CD8-positive, alpha-beta memory T cell (primary cell): ENCODE results near the gene TMEM61. TPM values are rescaled to one million over a fixed set of nuclear protein-coding genes. Genes with fewer than 3 reads are reported as not detected.

Source experiments
- CTCF ChIA-PET: fragments of 350-600 bp; sonication (Branson Sonifier 250); formaldehyde crosslinking; loops from one replicate; lab custom pipeline; 2021; ENCODE audit warnings: antibody characterized with exemption; lab: Charles Lee
- POLR2A ChIA-PET: fragments of 350-600 bp; sonication (Branson Sonifier 250); formaldehyde crosslinking; loops from one replicate; lab custom pipeline; 2021; ENCODE audit warnings: antibody characterized with exemption; lab: Charles Lee
- DNase-seq, 5 donors: peaks; one replicate each; pipeline versions ENCODE4 v3.0.0 to v3.0.0-alpha.2; 2020 to 2022; ENCODE audit warnings: mixed read lengths in 1 of 5
- H3K27ac ChIP-seq: one replicate; pipeline ENCODE4 v1.7.0; 2013; ENCODE audit warnings: low read depth, mild to moderate bottlenecking, low read length, moderate library complexity
- H3K27me3 ChIP-seq: 2 replicates; pipeline ENCODE4 v1.7.0; 2013; ENCODE audit warnings: low read length, mild to moderate bottlenecking; ENCODE audit not compliant: insufficient read depth, poor library complexity, severe bottlenecking
- H3K36me3 ChIP-seq: 2 replicates; pipeline ENCODE4 v1.7.0; 2013; ENCODE audit warnings: mild to moderate bottlenecking, low read length, moderate library complexity; ENCODE audit not compliant: insufficient read depth
- H3K4me1 ChIP-seq: 2 replicates; pipeline ENCODE4 v1.7.0; 2013; ENCODE audit warnings: mild to moderate bottlenecking, low read length, moderate library complexity; ENCODE audit not compliant: insufficient read depth
- H3K4me3 ChIP-seq: 2 replicates; pipeline ENCODE4 v1.7.0; 2013; ENCODE audit warnings: mild to moderate bottlenecking, low read length
- H3K9me3 ChIP-seq: 2 replicates; pipeline ENCODE4 v1.7.0; 2013; ENCODE audit warnings: mild to moderate bottlenecking, low read length
- H3K27ac Mint-ChIP-seq, 8 donors: one replicate each; pipeline ENCODE4 v1.8.0; 2020 to 2021; ENCODE audit warnings: mixed read lengths in 8 of 8, mild to moderate bottlenecking in 6 of 8, inconsistent platforms in 3 of 8, moderate library complexity in 3 of 8
- H3K27me3 Mint-ChIP-seq, 2 donors: one replicate each; pipeline ENCODE4 v1.8.0; 2020 to 2021; ENCODE audit warnings: mixed read lengths in 2 of 2, mild to moderate bottlenecking in 1 of 2, moderate library complexity in 1 of 2
- H3K36me3 Mint-ChIP-seq, 3 donors: one replicate each; pipeline ENCODE4 v1.8.0; 2020 to 2021; ENCODE audit warnings: mixed read lengths in 3 of 3, inconsistent platforms in 1 of 3, mild to moderate bottlenecking in 1 of 3
- H3K4me1 Mint-ChIP-seq, 3 donors: one replicate each; pipeline ENCODE4 v1.8.0; 2020 to 2021; ENCODE audit warnings: mixed read lengths in 3 of 3, inconsistent platforms in 1 of 3, mild to moderate bottlenecking in 1 of 3
- H3K4me3 Mint-ChIP-seq, 7 donors: one replicate each; pipeline ENCODE4 v1.8.0; 2020 to 2021; ENCODE audit warnings: mixed read lengths in 7 of 7, mild to moderate bottlenecking in 6 of 7, moderate library complexity in 4 of 7, inconsistent platforms in 2 of 7
- H3K9me3 Mint-ChIP-seq, 5 donors: one replicate each; pipeline ENCODE4 v1.8.0; 2020 to 2022; ENCODE audit warnings: mixed read lengths in 5 of 5, mild to moderate bottlenecking in 3 of 5, moderate library complexity in 2 of 5, inconsistent platforms in 1 of 5
- polyA plus RNA-seq: library from polyadenylated mRNA; unstranded; fragments of 300-500 nt; fragmentation: Illumina TruSeq; gene quantifications from one replicate; pipeline ENCODE4 v1.2.3, GENCODE V29; 2021
- total RNA-seq, 2 experiments: library from RNA; stranded (reverse); gene quantifications; one replicate each; pipeline ENCODE4 v1.2.3, GENCODE V29; 2021

TMEM61 gene
- total and polyA plus RNA-seq, 3 experiments from 2014 or later: not detected

GRCh38 chr1:55039342-55040082 is 59.1 kb downstream of the TMEM61 start, which contains the start of gene PCSK9:
PCSK9 (plus strand) TSS chr1:55039548; CDS start chr1:55039838, 290 bp downstream.
- Histone ChIP-seq H3K4me1 (no peaks in the 10 kb centered on the region), H3K27ac (peak within 1 kb of the TSS; percentile 24), H3K27me3 (peaks cover 3% of the 10 kb centered on the region), H3K9me3 (no peaks in the 10 kb centered on the region), H3K36me3 (no peaks in the 10 kb centered on the region), H3K4me3 (no peak within 1 kb of the TSS)
- H3K27ac Mint-ChIP-seq: no peak within 1 kb of the TSS
- H3K4me1 Mint-ChIP-seq: peaks cover 0 to 11% (median 0%) of the 10 kb centered on the region in 3 donors
- no peaks in the 10 kb centered on the region for H3K9me3 Mint-ChIP-seq
- CTCF ChIA-PET: no interaction called here
- no peak within 1 kb of the TSS for H3K4me3 Mint-ChIP-seq
- DNase-seq: no peak
- H3K36me3 Mint-ChIP-seq: no peaks in the 10 kb centered on the region
- H3K27me3 Mint-ChIP-seq: peaks cover 49 to 62% of the 10 kb centered on the region in 2 donors
- POLR2A ChIA-PET: no interaction called here

- Histone ChIP-seq H3K27ac (peak overlapping the region; percentile 24), H3K4me3 (no peak overlapping the region), H3K4me1 (no peaks in the 10 kb centered on the region), H3K36me3 (no peaks in the 10 kb centered on the region), H3K9me3 (no peaks in the 10 kb centered on the region), H3K27me3 (peaks cover 3% of the 10 kb centered on the region)
- ChIA-PET CTCF (interaction anchor here (1.0 kb wide), 1 partner anchor 9 kb away, joined by 3 read pairs; no protein-coding TSS in a partner anchor), POLR2A (no interaction called here)
- no peaks in the 10 kb centered on the region for H3K36me3 Mint-ChIP-seq
- DNase-seq: no peak
- no peaks in the 10 kb centered on the region for H3K9me3 Mint-ChIP-seq
- H3K4me1 Mint-ChIP-seq: peaks cover 0 to 11% (median 0%) of the 10 kb centered on the region in 3 donors
- peaks cover 46 to 56% of the 10 kb centered on the region in 2 donors for H3K27me3 Mint-ChIP-seq
- no peak overlapping the region for H3K4me3 Mint-ChIP-seq
- H3K27ac Mint-ChIP-seq: no peak overlapping the region
These were observed 59.9 kb downstream of the TMEM61 start for GRCh38 chr1:55040083-55040932.

- CTCF ChIA-PET: interaction anchor here (1.0 kb wide), 1 partner anchor 8 kb away, joined by 3 read pairs; no protein-coding TSS in a partner anchor
- H3K27ac Mint-ChIP-seq: no peak overlapping the region
- Histone ChIP-seq H3K27ac (no peak overlapping the region), H3K36me3 (no peaks in the 10 kb centered on the region), H3K4me1 (no peaks in the 10 kb centered on the region), H3K4me3 (no peak overlapping the region), H3K9me3 (no peaks in the 10 kb centered on the region), H3K27me3 (peaks cover 3% of the 10 kb centered on the region)
- no peaks in the 10 kb centered on the region for H3K36me3 Mint-ChIP-seq
- no peak overlapping the region for H3K4me3 Mint-ChIP-seq
- peaks cover 43 to 50% of the 10 kb centered on the region in 2 donors for H3K27me3 Mint-ChIP-seq
- POLR2A ChIA-PET: no interaction called here
- no peak for DNase-seq
- no peaks in the 10 kb centered on the region for H3K9me3 Mint-ChIP-seq
- peaks cover 0 to 11% (median 0%) of the 10 kb centered on the region in 3 donors for H3K4me1 Mint-ChIP-seq
These were observed 60.6 kb downstream of the TMEM61 start for GRCh38 chr1:55040933-55041494.

GRCh38 chr1:55041613-55042012 is 61.2 kb downstream of the TMEM61 start:
- Histone ChIP-seq H3K36me3 (no peaks in the 10 kb centered on the region), H3K9me3 (no peaks in the 10 kb centered on the region), H3K4me3 (no peak overlapping the region), H3K4me1 (no peaks in the 10 kb centered on the region), H3K27me3 (peaks cover 3% of the 10 kb centered on the region), H3K27ac (no peak overlapping the region)
- Mint-ChIP-seq H3K27me3 (peaks cover 42 to 45% of the 10 kb centered on the region in 2 donors), H3K27ac (no peak overlapping the region), H3K9me3 (no peaks in the 10 kb centered on the region), H3K4me1 (peaks cover 0 to 11% (median 0%) of the 10 kb centered on the region in 3 donors), H3K36me3 (no peaks in the 10 kb centered on the region), H3K4me3 (no peak overlapping the region)
- DNase-seq: no peak
- ChIA-PET CTCF (no interaction called here), POLR2A (no interaction called here)

Other genes starting within 250 kb of the TMEM61 start
- 1 to 10 TPM; 7.9 to 8.2 TPM for gene PARS2, start 216.1 kb upstream of the TMEM61 start, total RNA-seq
- gene PARS2, start 216.1 kb upstream of the TMEM61 start, polyA plus RNA-seq: 3.2 TPM
- 1 to 10 TPM; 2.8 to 2.9 TPM for gene TTC22, start 179.3 kb upstream of the TMEM61 start, total RNA-seq
- gene TTC22, start 179.3 kb upstream of the TMEM61 start, polyA plus RNA-seq: 5.6 TPM
- gene DHCR24, start 93.4 kb upstream of the TMEM61 start, total RNA-seq: 10 to 100 TPM; 54.6 to 59.8 TPM
- 2.6 TPM for gene DHCR24, start 93.4 kb upstream of the TMEM61 start, polyA plus RNA-seq
- not detected for gene BSND, start 18.3 kb downstream of the TMEM61 start, total RNA-seq
- gene BSND, start 18.3 kb downstream of the TMEM61 start, polyA plus RNA-seq: not detected
- gene PCSK9, start 58.9 kb downstream of the TMEM61 start, total RNA-seq: not detected
- gene PCSK9, start 58.9 kb downstream of the TMEM61 start, polyA plus RNA-seq: not detected
- gene USP24, start 234.7 kb downstream of the TMEM61 start, total RNA-seq: 10 to 100 TPM; 51.5 to 51.6 TPM
- gene USP24, start 234.7 kb downstream of the TMEM61 start, polyA plus RNA-seq: 7.5 TPM